ENCODE measurements around the gene ZNF567. TPM values are rescaled to one million over a fixed set of nuclear protein-coding genes. Genes with fewer than 3 reads are reported as not detected.
"Not testable (repeated sequence)": the region's sequence is repeated elsewhere in the genome, so short reads cannot be mapped to it uniquely, and the experiment has no call there.

ZNF567 gene
- total RNA-seq, 4 donors from 2014 or later: 6.5 to 27.9 (median 13.7) TPM

DNA sequence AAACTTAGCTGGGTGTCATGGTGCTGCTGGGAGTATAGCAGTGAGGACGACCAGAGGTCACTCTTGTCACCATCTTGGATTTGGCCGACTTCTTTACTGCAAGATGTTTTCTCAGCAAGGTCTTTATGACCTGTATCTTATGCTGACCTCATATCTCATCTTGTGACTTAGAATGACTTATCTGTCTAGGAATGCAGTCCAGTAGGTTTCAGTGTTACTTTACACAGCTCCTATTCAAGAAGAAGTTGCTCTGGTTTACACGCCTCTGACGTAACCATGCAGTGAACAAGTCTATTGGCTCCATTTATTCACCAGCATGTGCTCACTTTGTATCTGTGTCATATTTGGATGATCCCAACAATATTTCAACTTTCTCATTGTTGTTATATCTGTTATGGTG is 58.5 kb downstream of the ZNF567 start:
- intact Hi-C loops (cut with DNase I; ENCODE audit: low total_unique reads): no loop called here
- TF ChIP-seq, protein P1, sequence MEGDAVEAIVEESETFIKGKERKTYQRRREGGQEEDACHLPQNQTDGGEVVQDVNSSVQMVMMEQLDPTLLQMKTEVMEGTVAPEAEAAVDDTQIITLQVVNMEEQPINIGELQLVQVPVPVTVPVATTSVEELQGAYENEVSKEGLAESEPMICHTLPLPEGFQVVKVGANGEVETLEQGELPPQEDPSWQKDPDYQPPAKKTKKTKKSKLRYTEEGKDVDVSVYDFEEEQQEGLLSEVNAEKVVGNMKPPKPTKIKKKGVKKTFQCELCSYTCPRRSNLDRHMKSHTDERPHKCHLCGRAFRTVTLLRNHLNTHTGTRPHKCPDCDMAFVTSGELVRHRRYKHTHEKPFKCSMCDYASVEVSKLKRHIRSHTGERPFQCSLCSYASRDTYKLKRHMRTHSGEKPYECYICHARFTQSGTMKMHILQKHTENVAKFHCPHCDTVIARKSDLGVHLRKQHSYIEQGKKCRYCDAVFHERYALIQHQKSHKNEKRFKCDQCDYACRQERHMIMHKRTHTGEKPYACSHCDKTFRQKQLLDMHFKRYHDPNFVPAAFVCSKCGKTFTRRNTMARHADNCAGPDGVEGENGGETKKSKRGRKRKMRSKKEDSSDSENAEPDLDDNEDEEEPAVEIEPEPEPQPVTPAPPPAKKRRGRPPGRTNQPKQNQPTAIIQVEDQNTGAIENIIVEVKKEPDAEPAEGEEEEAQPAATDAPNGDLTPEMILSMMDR (IDR thresholded peaks at IDR 0.05): no peak
- TF ChIP-seq POLR2A (IDR thresholded peaks at IDR 0.05): no peak
- Histone ChIP-seq H3K36me3 (no peaks in the 10 kb centered on the region), H3K4me1 (no peaks in the 10 kb centered on the region), H3K27me3 (no peaks in the 10 kb centered on the region), H3K4me3 (no peak overlapping the region), H3K27ac (no peak overlapping the region), H3K9me3 (peaks cover 5 to 96% of the 10 kb centered on the region in 2 donors)
- DNase-seq: no peak

DNA sequence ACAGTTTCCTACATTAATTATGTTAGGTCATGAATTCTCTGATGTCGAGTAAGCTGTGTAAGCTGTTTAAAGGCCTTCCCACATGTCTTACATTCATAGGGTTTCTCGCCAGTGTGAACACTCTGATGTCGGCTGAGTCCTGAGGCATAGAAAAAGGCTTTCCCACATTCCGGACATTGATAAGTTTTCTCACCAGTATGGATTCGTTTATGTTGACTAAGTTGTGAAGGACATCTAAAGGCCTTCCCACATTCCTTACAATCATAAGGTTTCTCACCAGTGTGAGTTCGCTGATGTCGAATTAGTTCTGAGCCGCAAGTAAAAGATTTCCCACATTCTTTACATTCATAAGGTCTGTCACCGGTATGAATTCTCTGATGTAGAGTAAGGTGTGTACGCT is 60.3 kb downstream of the ZNF567 start:
- peaks cover 5 to 95% of the 10 kb centered on the region in 2 donors for H3K9me3 ChIP-seq
- TF ChIP-seq, protein P1 (IDR thresholded peaks at IDR 0.05): no peak
- TF ChIP-seq POLR2A (IDR thresholded peaks at IDR 0.05): no peak
- H3K27me3 ChIP-seq: no peaks in the 10 kb centered on the region
- DNase-seq: no peak
- H3K4me1 ChIP-seq: no peaks in the 10 kb centered on the region
- intact Hi-C loops (cut with DNase I; ENCODE audit: low total_unique reads): no loop called here
- no peak overlapping the region for H3K27ac ChIP-seq
- H3K36me3 ChIP-seq: no peaks in the 10 kb centered on the region
- H3K4me3 ChIP-seq: no peak overlapping the region

DNA sequence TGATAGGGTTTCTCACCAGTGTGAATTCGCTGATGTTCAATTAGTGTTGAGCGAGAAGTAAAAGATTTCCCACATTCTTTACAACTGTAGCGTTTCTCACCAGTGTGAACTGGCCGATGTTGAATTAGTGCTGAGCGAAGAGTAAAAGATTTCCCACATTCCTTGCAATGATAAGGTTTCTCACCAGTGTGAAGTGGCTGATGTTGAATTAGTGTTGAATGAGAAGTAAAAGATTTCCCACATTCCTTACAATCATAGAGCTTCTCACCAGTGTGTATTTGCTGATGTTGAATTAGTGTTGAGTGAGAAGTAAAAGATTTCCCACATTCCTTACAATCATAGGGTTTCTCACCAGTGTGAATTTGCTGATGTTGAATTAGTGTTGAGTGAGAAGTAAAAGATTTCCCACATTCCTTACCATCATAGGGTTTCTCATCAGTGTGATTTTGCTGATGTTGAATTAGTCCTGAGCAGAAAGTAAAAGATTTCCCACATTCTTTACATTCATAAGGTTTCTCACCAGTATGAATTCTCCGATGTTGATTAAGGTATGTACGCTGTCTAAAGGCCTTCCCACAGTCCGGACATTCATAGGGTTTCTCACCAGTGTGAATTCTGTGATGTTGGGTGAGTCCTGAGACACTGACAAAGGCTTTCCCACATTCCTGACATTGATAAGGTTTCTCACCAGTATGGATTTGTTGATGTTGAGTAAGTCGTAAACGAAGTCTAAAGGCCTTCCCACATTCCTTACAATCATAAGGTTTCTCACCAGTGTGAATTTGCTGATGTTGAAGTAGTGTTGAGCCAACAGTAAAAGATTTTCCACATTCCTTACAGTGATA is 61.2 kb downstream of the ZNF567 start:
- Histone ChIP-seq H3K9me3 (peaks cover 5 to 95% of the 10 kb centered on the region in 2 donors), H3K4me1 (no peaks in the 10 kb centered on the region), H3K27ac (no peak overlapping the region), H3K36me3 (no peaks in the 10 kb centered on the region), H3K4me3 (no peak overlapping the region), H3K27me3 (no peaks in the 10 kb centered on the region)
- intact Hi-C loops (cut with DNase I; ENCODE audit: low total_unique reads): no loop called here
- TF ChIP-seq, protein P1 (IDR thresholded peaks at IDR 0.05): no peak
- TF ChIP-seq POLR2A (IDR thresholded peaks at IDR 0.05): no peak
- DNase-seq: no peak

DNA sequence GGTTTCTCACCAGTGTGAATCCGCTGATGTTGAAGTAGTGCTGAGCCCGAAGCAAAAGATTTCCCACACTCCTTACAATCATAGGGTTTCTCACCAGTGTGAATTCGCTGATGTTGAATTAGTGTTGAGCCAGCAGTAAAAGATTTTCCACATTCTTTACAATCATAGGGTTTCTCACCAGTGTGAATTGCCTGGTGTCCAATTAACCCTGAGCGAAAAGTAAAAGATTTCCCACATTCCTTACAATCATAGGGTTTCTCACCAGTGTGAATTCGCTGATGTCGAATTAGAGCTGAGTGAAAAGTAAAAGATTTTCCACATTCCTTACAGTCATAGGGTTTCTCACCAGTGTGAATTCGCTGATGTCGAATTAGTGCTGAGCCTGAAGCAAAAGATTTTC is 62.2 kb downstream of the ZNF567 start:
- H3K9me3 ChIP-seq: peaks cover 0 to 95% of the 10 kb centered on the region in 2 donors
- H3K4me1 ChIP-seq; H3K4me3 ChIP-seq; H3K36me3 ChIP-seq; H3K27me3 ChIP-seq; intact Hi-C loops (cut with DNase I; ENCODE audit: low total_unique reads); H3K27ac ChIP-seq; DNase-seq: not testable (repeated sequence)

DNA sequence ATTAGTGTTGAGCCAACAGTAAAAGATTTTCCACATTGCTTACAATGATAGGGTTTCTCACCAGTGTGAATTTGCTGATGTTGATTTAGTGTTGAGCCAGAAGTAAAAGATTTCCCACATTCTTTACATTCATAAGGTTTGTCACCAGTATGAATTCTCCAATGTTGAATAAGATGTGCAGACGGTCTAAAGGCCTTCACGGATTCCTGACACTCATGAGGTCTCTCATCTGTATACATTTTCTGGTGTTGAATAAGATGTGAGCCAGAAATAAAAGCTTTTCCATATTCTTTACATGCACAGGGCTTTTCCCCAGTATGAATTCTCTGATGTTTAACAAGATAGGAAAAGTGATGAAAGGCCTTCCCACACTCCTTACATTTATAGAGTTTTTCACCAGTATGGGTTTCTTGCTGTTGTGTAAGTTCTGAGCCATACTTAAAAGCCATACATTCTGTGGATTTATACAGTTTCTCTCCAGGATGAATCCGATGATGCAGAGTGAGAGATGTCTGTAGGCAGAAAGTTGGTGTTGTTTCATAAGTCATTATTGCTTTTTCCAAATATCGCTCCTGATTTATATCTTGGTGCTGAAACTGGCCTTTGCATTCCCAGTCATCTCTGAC is 62.8 kb downstream of the ZNF567 start:
- TF ChIP-seq POLR2A (IDR thresholded peaks at IDR 0.05): no peak
- TF ChIP-seq, protein P1 (IDR thresholded peaks at IDR 0.05): no peak
- intact Hi-C loops (cut with DNase I; ENCODE audit: low total_unique reads): no loop called here
- peaks cover 0 to 95% of the 10 kb centered on the region in 2 donors for H3K9me3 ChIP-seq
- H3K4me1 ChIP-seq: no peaks in the 10 kb centered on the region
- DNase-seq: no peak
- no peak overlapping the region for H3K4me3 ChIP-seq
- no peak overlapping the region for H3K27ac ChIP-seq
- H3K36me3 ChIP-seq: no peaks in the 10 kb centered on the region
- H3K27me3 ChIP-seq: no peaks in the 10 kb centered on the region

Other genes with a start within 250 kb of the ZNF567 start
- gene ZNF566, start 198.1 kb upstream of the ZNF567 start, total RNA-seq: 10 to 100 TPM; 10.3 to 42.4 (median 19.4) TPM
- 10 to 100 TPM in 2 of 4 donors, 1 to 10 TPM in 2; 5.1 to 42.3 (median 13.9) TPM for gene ZNF260, start 159.3 kb upstream of the ZNF567 start, total RNA-seq
- gene ZNF529, start 114.3 kb upstream of the ZNF567 start, total RNA-seq: 10 to 100 TPM in 2 of 4 donors, 1 to 10 TPM in 2; 4.9 to 44.5 (median 13.1) TPM
- gene ZNF382, start 82.3 kb upstream of the ZNF567 start, total RNA-seq: 10 to 100 TPM in 1 of 4 donors, 1 to 10 TPM in 2, under 1 TPM in 1; 0.59 to 29.4 (median 5.5) TPM
- 10 to 100 TPM in 3 of 4 donors, 1 to 10 TPM in 1; 5.1 to 46.5 (median 20.7) TPM for gene ZNF461, start 20.8 kb upstream of the ZNF567 start, total RNA-seq
- gene ZNF850, start 85.2 kb downstream of the ZNF567 start, total RNA-seq: 10 to 100 TPM in 1 of 4 donors, 1 to 10 TPM in 3; 1.8 to 23.5 (median 7.3) TPM
- gene ZNF790, start 150.8 kb downstream of the ZNF567 start, total RNA-seq: 10 to 100 TPM in 2 of 4 donors, 1 to 10 TPM in 2; 5.6 to 19.8 (median 8.3) TPM
- gene ZNF345, start 163.3 kb downstream of the ZNF567 start, total RNA-seq: 10 to 100 TPM in 2 of 4 donors, 1 to 10 TPM in 2; 5.9 to 25.6 (median 12.8) TPM
- 10 to 100 TPM in 1 of 4 donors, 1 to 10 TPM in 3; 2.1 to 11.5 (median 5.1) TPM for gene ZNF829, start 228.7 kb downstream of the ZNF567 start, total RNA-seq
- gene ZNF568, start 228.7 kb downstream of the ZNF567 start, total RNA-seq: 10 to 100 TPM in 3 of 4 donors, 1 to 10 TPM in 1; 2.4 to 34.0 (median 15.5) TPM

Measured in uterus (tissue), 4 donors.